ENCODE results near the gene LRRC37B.
"Not testable (repeated sequence)": the region's sequence is repeated elsewhere in the genome, so short reads cannot be mapped to it uniquely, and the experiment has no call there.

DNA sequence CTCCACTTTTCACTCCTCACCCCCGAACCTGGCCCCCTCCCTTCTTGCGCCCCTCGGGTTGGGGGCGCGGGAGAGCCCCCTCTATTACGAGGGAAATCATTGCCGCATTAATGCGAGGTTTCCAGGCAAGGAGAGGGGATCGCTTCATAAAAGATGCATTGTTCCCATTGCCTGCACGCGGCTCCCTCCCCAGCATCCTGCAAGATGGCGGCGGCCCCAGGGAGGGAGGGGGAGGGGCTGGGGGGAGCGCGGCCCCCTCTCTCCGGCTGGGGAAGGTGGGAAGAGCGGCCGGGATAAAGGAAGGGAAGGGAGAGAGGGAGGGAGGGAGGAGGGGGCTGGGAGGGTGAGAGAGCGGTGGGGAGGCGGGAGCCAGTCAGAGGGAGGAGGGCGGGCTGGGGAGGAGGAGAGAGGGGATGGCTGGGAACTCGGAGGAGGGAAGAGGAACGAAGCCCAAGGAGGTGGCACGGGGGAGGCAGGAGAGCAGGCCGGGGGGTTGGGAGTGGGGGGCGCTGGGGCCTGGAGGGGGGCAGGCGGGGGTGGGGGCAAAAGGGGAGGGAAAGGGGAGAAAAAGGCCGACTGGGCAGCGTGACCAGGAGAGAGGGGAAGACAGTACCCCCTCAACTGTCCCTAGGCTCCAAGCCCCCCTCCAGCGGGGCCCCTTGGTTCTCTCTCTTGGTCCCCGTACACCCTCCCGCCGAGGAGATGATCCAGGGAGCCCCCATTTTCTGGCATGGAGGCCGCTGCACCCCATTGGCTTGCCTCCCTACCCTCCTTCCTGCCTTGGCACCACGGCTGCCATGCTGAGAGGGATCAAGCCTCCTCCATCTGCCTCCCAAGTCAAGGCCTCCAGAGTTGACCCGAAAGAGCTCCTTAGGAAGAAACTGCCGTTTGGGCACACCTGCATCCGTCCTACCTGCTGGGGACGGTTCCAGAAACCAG lies 77.1 kb downstream of the LRRC37B start:
- TF ChIP-seq, protein P1, sequence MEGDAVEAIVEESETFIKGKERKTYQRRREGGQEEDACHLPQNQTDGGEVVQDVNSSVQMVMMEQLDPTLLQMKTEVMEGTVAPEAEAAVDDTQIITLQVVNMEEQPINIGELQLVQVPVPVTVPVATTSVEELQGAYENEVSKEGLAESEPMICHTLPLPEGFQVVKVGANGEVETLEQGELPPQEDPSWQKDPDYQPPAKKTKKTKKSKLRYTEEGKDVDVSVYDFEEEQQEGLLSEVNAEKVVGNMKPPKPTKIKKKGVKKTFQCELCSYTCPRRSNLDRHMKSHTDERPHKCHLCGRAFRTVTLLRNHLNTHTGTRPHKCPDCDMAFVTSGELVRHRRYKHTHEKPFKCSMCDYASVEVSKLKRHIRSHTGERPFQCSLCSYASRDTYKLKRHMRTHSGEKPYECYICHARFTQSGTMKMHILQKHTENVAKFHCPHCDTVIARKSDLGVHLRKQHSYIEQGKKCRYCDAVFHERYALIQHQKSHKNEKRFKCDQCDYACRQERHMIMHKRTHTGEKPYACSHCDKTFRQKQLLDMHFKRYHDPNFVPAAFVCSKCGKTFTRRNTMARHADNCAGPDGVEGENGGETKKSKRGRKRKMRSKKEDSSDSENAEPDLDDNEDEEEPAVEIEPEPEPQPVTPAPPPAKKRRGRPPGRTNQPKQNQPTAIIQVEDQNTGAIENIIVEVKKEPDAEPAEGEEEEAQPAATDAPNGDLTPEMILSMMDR (IDR thresholded peaks at IDR 0.05), result not testable (repeated sequence)
- not testable (repeated sequence) for TF ChIP-seq POLR2A, EP300, POLR2AphosphoS5 (IDR thresholded peaks at IDR 0.05)
